GM21825 (cell line): ENCODE measurements around the gene LSMEM2.
A peak's percentile ranks its signal among the peaks of the same experiment; 100 is the strongest.

Source experiments
- ATAC-seq: cut with Tn5 transposase; IDR thresholded peaks from one replicate; pipeline ENCODE4 v1.9.1; 2021; ENCODE audit warnings: mild to moderate bottlenecking, moderate library complexity; ENCODE audit not compliant: unreplicated experiment

Gene LSMEM2

GRCh38 chr3:50319894-50320625 lies 41.2 kb downstream of the LSMEM2 start:
- ATAC-seq = no peak

- ATAC-seq = peak; percentile 34
Measured at GRCh38 chr3:50320853-50321335, 42.0 kb downstream of the LSMEM2 start.

DNA sequence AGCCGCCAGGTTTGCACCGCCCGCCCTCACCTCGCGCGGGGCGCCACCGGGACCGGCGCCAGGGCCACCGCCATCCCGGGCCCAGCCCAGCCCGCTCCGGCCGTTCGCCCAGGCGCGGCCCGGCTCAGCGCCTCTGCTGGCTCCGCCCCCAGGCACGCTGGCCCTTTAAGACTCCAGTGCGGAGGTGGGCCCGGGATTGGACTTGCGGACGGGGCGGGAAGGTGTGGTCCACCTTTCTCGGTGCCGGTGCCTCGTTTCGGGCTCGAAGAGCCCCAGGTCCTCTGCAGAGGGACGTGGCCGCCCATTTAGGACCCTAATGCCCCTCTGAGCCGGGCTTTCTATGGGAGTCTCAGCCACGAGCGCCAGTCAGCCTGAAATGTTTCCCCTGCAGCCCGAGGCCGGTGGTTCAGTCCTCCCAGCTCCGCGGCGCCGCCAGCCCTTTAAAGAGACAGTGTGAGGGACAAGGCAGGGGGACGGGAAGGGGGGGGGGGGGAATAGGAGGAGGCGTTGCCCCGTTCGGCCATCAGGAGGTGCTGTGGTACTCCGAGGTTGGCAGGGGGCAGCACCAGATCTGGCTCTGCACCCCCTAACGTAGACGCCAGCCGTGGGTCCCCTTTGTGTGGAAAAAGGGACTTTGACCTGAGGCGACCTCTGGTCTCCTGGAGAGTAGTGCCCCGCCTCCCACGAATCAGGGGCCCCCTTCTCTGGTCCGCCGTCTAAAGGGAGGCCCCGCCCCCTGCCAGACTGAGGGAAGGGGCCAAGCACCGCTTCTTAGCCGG lies 42.6 kb downstream of the LSMEM2 start:
- ATAC-seq = peak; percentile 71

DNA sequence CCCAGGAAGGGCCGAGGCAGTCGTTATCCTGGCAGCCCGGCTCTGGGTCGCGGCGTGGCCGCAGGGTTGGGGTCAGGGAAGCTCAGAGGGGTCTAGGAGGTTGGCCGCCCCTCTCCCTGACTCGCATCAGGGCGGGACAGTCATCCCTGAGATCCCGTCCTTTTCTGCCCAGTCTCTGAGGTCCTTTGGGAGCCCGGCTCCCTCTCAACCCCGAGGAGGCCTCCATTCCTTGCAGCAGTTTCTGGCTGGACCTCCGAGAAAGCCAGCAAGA lies 43.2 kb downstream of the LSMEM2 start:
- no peak for ATAC-seq

DNA sequence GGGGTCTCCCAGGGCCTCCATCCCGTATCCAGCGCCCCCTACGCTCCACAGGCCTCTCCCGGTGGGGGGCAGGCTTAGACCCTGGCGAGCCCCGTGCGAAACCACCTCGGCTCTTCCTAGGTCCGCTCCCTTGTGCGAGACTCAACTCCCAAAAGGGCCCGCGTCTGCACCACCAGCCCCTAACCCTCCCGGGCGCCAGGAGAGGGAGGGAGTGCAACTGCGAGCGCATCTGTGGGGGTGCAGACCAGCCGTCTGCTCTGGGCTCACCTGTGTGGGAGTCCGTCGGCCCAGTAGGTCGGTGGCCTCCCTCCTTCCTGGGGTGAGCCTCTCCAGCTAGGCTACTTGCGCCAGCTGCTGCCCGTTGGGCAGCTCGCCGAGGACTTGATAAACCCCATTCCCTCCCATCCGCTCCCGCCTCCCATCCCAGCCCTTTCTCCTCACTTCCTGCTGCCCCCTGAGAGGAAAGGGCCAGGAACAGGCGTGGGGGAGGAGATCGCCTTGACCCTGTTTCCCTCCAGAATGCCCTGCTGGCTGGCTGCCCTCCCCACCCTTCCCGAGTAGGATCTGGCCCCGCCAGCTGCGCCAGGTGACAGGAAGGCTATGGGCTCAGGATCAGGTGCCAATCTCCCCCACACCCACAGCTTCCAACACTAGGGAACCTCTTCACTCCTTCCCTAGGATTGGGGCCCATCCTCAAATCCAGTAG lies 43.7 kb downstream of the LSMEM2 start, which contains the start of gene HYAL2:
Gene HYAL2 (minus strand): TSS at position 360 of the 706 bp plus-strand sequence. CDS start 2,256 bp downstream, outside the sequence.
- ATAC-seq = no peak

- no peak for ATAC-seq
Measured at GRCh38 chr3:50323092-50323600, 44.3 kb downstream of the LSMEM2 start.

DNA sequence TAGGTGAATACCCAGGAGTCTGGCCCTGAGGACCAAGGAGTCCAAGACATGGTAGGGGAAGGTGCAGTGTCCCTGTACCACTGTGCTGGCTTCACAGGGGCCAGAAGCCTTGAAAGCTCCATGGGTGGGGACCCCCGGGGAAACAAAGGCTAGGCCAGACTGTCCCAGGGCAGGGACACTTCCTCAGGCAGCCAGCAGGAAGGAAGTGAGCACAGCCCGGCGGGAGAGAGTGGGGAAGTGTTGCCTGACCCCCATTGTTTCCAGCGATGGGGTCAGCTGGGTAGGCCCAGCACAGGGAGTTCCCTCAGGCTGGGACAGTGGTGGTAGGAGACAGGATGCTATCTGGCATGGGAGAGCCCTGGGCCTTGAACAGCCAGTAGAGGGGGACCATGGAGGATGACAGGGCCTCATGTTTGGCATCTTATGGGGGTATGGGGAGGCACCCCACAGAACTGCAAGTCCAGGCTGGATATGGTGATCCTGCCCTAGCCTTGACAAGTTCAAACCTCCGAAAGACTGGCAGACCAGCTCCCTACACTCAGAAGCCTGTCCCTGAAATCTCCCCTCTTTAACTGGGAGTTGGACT lies 44.8 kb downstream of the LSMEM2 start:
- no peak for ATAC-seq

DNA sequence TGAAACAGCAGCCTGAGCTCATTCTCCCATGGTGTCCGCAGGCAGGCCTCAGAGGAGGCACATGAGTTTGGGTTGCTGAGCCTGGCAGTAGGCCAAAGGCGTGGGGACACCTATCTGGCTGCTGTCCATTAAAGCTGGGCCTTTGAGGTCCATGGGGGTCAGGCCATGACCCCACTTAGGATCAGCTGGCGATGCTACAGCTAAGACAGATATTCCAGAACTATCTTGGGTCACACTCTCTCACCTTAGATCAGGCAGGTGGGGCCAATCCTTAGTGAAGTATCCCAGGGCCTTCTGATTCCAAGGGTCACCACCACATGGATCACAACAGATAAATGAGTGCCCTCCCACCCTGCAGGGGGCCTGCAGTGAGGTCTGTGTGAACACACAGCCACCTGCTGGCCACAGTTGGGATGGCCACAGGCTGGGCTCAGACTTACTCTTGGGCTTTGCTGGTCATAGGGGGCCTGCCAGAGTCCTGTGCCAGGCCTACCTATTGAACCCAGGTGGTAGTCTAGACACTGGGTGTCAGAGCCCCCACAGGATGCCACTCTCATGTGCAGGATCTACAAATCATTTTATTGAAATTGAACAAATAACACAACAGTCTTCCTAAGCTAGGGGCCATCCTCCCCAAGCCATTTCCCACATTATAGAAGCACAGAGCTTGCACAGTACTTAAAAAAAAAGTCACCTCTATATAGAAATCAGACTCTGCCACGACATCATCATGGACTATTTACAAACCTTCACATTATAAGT lies 45.6 kb downstream of the LSMEM2 start:
- ATAC-seq = no peak

DNA sequence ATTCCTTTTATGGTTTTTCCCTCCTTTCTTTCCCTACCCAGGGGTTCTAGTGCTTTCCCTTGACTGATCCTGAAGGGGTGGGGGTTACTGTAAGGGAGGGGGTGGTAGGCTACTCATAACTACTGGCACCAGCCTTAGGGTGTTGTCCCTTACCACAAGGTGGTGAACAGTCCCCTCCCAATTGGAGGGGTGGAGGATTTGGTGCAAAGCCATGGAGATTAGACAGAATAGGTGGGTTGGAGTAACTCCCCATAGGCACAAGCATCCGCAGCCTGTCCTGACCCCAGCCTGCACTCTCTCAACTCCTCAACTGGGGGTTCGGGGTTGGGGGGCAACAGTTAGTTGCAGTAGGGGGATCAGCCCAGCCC lies 46.2 kb downstream of the LSMEM2 start:
- ATAC-seq = no peak

GRCh38 chr3:50325497-50326181 lies 46.8 kb downstream of the LSMEM2 start:
- no peak for ATAC-seq

DNA sequence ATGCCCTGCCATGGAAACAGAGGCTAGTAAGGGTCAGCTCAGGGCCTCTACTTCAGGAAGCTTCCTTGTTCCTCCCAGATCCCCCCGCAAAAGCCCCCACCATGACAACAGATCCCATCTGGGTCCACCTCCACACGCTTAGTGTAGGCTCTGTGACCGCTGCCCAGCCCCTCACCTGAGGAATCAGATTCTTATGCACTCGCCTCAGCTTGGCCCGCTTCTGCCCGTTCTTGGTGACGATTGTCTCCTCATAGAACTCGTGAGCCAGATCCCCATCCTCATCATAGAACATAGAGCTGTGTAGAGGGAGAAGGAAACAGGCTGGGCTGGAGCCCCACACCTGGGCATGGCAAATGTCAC lies 47.3 kb downstream of the LSMEM2 start:
- ATAC-seq = no peak

DNA sequence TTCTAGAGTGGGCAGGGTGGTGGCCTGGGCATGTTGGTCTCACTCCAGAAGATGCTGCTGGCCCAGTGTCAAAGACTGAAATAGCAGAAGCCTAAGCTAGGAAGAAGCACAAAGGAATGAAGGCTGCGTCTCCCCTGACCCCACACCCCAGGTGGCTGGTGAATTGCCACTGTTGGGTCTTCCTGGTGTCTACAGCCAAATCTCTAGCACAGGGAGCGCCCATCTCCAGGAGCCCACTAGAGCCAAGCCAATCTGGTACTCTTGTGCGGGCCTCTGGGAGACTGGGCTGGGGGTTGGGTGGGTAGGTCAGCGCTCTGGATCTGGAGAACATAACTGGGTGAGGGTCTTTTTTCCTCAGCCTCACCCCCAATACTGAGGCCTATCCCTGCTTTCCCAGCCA lies 48.2 kb downstream of the LSMEM2 start:
- no peak for ATAC-seq

DNA sequence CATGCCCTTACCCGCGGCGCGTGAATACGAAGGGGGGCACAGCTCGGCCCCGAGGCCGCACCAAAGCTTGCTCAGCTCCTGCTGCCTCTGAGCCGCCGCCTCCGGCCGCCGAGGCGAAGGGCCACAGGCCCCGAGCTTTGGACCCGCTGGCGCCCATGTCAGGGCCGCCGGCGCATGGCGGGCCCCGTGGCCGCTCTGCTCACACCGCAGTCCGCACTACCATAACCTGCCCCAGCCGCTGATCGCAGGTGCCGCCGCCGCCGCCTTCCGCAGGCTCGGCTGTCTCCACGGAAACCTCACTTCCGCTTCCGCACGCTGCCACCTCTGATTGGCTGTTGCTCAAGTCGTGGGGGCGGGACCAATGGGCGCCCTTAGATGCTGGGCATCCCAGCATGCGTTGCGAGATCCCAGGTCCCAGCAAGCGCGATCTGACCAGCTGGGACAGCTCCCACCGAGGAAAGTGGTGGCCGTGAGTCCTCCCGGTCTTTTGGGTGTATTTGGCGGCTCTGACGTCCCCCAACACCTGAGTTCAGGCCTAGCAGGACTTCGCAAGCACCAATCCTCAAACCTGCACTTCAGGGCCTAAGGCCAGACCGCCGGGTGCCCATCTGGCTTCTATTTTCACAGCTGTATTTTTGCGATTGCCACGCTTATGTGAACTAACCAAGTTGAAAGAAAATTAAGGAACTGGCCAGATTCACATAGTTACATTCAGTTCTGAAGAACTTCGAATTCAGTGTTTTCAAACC lies 49.2 kb downstream of the LSMEM2 start, which contains the start of gene TUSC2:
Gene TUSC2 (minus strand): TSS at position 281 of the 749 bp plus-strand sequence. CDS start 124 bp downstream, at position 157.
- peak; percentile 82 for ATAC-seq

DNA sequence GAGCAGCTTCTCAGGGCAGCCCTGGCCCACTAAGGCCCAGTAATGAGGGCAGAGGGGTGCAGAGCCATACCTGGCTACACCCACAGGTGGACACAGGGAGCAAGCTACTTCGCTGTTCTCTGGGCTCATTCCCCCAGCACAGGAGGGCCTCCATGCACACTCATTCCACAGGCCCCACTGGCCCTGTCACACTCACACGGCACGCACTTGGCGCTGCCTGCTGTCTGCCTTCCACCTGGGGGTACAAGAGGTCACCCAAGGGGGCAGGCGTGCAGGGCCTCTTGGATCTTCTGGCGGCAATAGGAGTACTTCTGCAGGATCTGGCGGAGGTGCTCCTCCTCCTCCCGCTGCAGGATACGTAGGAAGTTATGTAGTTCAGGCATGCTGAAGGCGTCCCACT lies 51.4 kb downstream of the LSMEM2 start:
- ATAC-seq = no peak

GRCh38 chr3:50331364-50331907 lies 52.5 kb downstream of the LSMEM2 start:
- no peak for ATAC-seq

DNA sequence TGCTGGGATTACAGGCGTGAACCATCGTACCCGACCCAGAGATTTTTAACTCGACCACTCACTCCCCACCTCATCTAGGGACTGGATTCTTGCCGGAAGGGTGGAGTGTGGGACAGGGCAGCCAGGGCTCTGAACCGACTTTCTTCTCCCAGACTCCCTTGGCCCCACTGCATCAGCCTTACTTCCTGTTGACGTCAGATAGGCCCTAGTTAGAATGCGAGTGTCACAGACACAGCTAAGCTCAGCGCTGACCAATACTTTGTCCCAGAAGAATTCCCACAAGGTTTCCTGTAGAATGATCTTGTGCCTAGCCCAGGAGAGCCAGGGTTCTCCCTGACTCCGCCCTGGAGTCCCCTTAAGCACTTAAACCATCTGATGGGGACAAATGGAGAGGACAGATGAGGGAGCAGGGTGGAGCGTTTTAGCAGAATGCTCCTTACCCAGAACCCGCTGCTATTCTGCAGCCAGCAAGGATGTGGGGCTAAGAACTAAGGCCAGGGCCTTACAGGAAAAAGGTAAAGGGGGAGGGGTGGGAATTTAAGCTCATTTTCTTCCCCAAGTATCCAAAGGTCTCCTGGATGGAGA lies 54.9 kb downstream of the LSMEM2 start:
- ATAC-seq = no peak

DNA sequence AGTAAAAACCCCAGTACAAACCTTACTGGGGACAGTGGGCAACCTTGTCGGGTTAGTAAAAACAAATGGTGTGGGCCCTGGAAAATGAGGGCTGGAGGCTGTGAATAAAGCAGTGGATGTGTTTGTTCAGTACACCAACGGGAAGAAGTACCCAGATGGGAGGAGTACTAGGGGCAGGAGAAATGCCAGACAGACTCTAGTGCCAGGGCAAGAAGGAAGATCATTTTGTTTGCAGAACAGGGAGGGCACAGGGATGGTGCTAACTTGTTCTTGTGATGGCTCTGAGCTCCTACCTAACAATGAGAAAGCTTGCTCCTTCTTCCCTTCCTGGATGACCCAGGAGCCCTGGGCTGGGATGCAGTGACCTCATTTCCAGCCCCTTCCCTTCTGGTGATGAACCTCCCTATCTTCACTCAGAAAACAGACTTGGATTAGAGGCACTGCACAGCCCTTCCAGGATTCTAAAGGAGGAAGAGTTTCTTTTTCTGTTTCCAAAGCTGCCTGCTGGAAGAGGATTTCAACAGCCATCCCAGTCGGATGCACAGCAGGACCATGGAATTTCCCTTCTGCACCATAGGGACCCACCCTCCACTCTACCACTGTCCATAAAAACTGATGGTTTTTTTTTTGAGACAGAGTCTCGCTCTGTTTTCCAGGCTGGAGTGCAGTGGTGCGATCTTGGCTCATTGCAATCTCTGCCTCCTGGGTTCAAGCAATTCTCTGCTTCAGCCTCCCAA lies 55.6 kb downstream of the LSMEM2 start:
- no peak for ATAC-seq
